GM18508 (cell line): Measurements from ENCODE around the gene GFER.
"Not testable (repeated sequence)": the region's sequence is repeated elsewhere in the genome, so short reads cannot be mapped to it uniquely, and the experiment has no call there.

ENCODE experiments used
- ATAC-seq: cut with Tn5 transposase; IDR thresholded peaks from one replicate; pipeline ENCODE4 v1.9.1; 2021; ENCODE audit warnings: moderate number of reproducible peaks; ENCODE audit not compliant: insufficient read depth, unreplicated experiment

GFER gene

GRCh38 chr16:1953734-1954133, 30.3 kb upstream of the GFER start:
- ATAC-seq: no peak

DNA sequence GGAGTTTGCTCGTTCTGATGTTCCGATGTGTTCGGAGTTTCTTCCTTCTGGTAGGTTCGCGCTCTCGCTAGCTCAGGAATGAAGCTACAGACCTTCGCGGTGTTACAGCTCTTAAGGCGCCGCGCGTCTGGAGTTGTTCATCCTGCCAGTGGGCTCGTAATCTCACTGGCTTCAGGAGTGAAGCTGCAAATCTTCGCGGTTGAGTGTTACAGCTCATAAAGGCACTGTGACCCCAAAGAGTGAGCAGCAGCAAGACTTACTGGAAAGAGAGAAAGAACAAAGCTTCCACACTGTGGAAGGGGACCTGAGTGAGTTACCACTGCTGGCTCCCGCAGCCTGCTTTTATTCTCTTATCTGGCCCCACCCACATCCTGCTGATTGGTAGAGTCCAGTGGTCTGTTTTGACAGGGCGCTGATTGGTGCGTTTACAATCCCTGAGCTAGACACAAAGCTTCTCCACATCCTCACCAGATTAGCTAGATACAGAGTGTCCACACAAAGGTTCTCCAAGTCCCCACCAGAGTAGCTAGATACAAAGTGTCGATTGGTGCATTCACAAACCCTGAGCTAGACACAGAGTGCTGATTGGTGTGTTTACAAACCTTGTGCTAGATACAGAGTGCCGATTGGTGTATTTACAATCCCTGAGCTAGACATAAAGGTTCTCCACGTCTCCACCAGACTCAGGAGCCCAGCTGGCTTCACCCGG, 26.4 kb upstream of the GFER start:
- ATAC-seq: not testable (repeated sequence)

DNA sequence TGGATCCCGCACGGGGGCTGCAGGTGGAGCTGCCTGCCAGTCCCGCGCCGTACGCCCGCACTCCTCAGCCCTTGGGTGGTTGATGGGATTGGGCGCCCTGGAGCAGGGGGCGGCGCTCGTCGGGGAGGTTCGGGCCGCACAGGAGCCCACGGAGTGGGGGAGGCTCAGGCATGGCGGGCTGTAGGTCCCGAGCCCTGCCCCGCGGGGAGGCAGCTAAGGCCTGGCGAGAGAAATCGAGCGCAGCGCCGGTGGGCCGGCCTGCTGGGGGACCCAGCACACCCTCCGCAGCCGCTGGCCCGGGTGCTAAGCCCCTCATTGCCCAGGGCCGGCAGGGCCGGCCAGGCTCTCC, 25.9 kb upstream of the GFER start:
- ATAC-seq: not testable (repeated sequence)

GRCh38 chr16:1958715-1959268, 25.2 kb upstream of the GFER start:
- ATAC-seq: no peak

DNA sequence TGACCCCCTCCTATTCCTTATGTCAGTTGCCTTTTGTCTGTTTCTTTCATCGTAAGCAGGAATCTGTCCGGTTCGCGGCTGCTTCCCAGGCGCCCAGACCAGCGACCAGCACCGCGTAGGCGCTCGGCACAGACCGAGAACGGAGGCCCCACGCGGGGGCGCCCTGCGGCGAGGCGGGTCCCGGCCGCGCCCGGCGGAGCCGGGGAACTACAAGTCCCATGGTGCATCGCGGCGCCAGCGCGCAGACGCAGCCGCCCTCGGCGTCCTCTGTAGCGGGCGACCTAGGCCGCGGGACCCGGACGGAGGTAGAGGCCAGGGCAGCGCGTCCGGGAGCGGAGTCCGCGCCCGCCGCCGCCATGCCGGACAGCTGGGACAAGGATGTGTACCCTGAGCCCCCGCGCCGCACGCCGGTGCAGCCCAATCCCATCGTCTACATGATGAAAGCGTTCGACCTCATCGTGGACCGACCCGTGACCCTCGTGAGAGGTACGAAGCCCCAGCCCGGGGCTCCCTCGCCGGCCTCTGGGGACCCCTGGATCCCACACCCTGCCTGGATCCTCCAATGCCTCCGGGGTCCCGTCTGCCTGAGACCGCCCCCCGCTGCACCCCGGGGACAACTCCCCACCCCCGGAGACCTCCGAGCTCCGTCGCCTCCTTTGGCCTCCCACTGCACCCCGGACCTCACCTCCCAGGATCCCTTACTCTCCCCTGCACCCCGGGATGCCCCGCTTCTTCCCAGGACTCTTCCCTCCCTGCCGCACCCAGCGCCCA, 24.5 kb upstream of the GFER start, which contains the start of gene NDUFB10:
Gene NDUFB10 (plus strand): TSS at position 270 of the 771 bp plus-strand sequence. CDS start 87 bp downstream, at position 357.
- ATAC-seq: no peak

- no peak for ATAC-seq
Measured at GRCh38 chr16:1960665-1961630, 23.0 kb upstream of the GFER start.

DNA sequence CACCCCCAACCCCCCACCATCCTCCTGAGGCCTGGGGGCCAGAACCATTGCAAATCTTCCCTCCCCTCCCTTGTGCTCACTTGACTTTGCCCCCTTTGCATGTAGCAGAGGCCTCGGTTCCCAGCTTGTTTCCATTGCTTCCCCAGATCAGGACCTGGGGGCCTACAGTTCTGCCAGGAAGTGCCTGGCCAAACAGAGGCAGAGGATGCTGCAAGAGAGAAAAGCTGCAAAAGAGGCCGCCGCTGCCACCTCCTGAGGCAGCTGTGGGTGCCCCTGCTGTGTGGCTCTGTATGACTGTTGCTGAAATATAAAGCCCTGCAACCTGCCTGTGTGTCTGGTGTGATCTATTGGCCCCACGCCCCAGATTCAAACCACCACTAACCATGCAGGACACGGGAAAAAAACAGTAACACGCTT, 22.3 kb upstream of the GFER start:
- no peak for ATAC-seq

DNA sequence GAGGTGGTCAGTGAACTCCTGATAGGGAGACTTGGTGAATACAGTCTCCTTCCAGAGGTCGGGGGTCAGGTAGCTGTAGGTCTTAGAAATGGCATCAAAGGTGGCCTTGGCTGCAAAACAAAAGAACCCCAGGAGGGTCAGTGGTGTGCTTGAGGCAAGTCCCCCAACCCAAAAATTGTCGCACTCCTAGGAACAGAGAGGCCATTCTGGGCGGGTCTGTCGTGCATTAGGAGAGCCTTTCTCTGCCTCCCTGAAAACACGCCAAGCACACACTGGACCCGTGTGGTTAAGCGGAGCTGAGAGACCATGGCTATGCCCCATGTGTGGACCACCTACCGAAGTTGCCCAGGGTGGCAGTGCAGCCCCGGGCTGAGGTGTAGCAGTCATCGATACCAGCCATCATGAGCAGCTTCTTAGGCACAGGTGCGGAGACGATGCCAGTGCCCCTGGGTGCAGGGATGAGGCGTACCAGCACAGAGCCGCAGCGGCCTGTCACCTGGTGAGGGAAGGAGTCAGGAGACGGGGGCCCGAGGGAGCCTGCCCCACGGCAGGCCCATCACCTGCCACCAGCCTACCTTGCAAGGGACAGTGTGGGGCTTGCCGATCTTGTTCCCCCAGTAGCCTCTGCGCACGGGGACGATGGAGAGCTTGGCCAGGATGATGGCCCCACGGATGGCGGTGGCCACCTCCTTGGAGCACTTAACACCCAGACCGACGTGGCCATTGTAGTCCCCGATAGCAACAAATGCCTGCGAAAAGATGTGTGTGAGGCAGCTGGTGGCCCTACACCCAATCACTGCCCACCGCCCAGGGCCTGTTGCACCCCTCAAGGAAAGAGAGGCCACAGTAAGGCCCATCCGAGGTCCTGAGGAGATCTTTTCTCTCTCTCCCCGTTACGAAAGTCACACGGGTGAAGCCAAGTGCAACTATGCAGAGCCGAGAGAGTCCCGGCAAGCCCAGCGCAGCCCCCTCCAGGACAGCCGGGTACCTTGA, 21.5 kb upstream of the GFER start:
- not testable (repeated sequence) for ATAC-seq

DNA sequence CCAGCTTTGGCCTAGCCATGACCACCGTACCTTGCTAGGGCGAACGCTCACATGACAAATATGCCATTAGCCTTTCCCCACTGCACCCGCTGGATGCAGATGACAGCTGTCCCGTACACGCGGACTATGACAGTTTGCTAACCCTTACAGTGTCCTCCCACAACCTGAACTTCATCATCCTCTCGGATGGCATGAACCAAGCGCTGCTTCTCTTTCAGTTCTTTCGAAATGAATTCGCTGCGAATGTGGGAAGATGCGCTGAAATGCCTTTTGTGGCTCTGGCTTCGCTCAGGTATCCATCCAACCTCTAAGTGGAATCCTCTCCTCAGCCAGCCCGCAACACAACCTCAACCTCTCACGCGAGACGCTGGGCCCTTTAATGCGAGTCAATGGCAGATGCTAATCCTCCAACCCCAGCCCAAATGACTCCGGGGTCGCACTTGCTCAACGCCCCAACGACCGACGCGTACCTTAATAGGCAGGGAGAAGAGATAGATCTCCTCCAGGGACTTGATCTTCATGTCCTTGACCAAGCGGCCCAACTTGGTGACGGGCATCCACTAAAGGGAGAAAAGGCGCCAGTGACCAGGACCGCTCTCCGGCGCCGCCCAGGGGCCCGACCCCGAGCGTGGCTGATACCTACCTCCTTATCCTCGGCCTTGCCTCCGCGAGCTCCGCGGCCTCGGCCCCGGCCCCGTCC, 20.0 kb upstream of the GFER start:
- ATAC-seq: no peak

GRCh38 chr16:1964506-1965395, 19.2 kb upstream of the GFER start, which contains the start of gene RPS2:
RPS2 (minus strand) TSS chr16:1964826; CDS start chr16:1964625, 201 bp downstream.
- peak; percentile 45 for ATAC-seq

GRCh38 chr16:1965396-1966001, 18.5 kb upstream of the GFER start:
- no peak for ATAC-seq

- ATAC-seq: no peak
Measured at GRCh38 chr16:1966460-1966859, 17.5 kb upstream of the GFER start, which contains the start of gene RNF151. RNF151 (plus strand) TSS chr16:1966856; CDS start chr16:1966882, 26 bp downstream.

GRCh38 chr16:1968146-1968953, 15.6 kb upstream of the GFER start:
- ATAC-seq: no peak

- ATAC-seq: peak; percentile 37
Measured at GRCh38 chr16:1971796-1972489, 12.1 kb upstream of the GFER start, which contains the start of gene TBL3. TBL3 (plus strand) TSS chr16:1972053; CDS start chr16:1972165, 112 bp downstream.

DNA sequence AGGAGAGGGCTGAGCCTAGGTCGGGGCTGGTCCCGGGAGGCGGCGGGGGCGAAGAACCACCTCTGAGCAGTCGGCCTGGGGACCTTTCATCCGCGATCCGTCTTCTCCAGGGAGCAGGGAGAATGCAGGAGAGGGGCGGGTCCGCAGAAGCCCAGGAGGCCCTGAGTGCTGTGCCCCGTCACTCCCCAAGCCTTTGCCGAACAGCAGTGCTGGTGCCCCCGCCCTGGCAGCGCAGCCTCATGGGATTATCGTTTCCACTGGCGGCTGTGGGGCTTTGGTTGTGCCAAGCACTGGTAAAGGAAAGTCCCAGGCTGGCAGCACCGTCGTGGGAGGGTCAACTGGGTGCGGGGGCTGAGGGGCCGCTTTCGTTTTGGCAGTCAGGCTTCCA, 11.5 kb upstream of the GFER start:
- ATAC-seq: no peak
